Astrocyte (in vitro differentiated cells and primary cell): Measurements from ENCODE around the gene GTF2IRD1. TPM values are rescaled to one million over a fixed set of nuclear protein-coding genes. Genes with fewer than 3 reads are reported as not detected.

Experiments
- DNase-seq: peaks from one replicate; pipeline ENCODE4 v3.0.0-alpha.2; 2010; ENCODE audit warnings: low read depth
- FAIRE-seq: peaks from 2 replicates; lab custom pipeline; 2011; peaks lifted over from hg19 to GRCh38; lab: Jason Lieb, UNC
- H2AFZ ChIP-seq: 2 replicates; pipeline ENCODE4 v1.6.0; 2012; ENCODE audit warnings: low read depth, low read length, inconsistent platforms
- H3K27ac ChIP-seq: 2 replicates; pipeline ENCODE4 v1.5.1; 2011; ENCODE audit warnings: low read depth, low read length, inconsistent platforms
- H3K27me3 ChIP-seq: 2 replicates; pipeline ENCODE4 v1.6.0; 2011; ENCODE audit warnings: low read length, inconsistent platforms; ENCODE audit not compliant: insufficient read depth
- H3K36me3 ChIP-seq: 2 replicates; pipeline ENCODE4 v1.5.1; 2011; ENCODE audit warnings: low read length, inconsistent platforms; ENCODE audit not compliant: insufficient read depth
- H3K4me1 ChIP-seq: 2 replicates; pipeline ENCODE4 v1.5.1; 2011; ENCODE audit warnings: low read length, inconsistent platforms; ENCODE audit not compliant: insufficient read depth
- H3K4me2 ChIP-seq: 2 replicates; pipeline ENCODE4 v1.6.0; 2012; ENCODE audit warnings: low read length, inconsistent platforms
- H3K4me3 ChIP-seq: 2 replicates; pipeline ENCODE4 v1.5.1; 2011; ENCODE audit warnings: low read depth, mild to moderate bottlenecking, low read length, inconsistent platforms; ENCODE audit not compliant: insufficient read depth
- H3K79me2 ChIP-seq: 2 replicates; pipeline ENCODE4 v1.6.0; 2012; ENCODE audit warnings: mild to moderate bottlenecking, low read length, inconsistent platforms; ENCODE audit not compliant: insufficient read depth
- H3K9ac ChIP-seq: 2 replicates; pipeline ENCODE4 v1.6.0; 2012; ENCODE audit warnings: mild to moderate bottlenecking, low read length, inconsistent platforms
- H3K9me3 ChIP-seq: 2 replicates; pipeline ENCODE4 v1.5.1; 2012; ENCODE audit warnings: low read depth, mild to moderate bottlenecking, low read length, inconsistent platforms; ENCODE audit not compliant: insufficient read depth
- H4K20me1 ChIP-seq: 2 replicates; pipeline ENCODE4 v1.6.0; 2012; ENCODE audit warnings: low read length, inconsistent platforms; ENCODE audit not compliant: insufficient read depth
- H3K27ac Mint-ChIP-seq: one replicate; pipeline ENCODE4 v1.8.0; 2021; ENCODE audit warnings: mild to moderate bottlenecking, mixed read lengths; ENCODE audit not compliant: unreplicated experiment
- H3K27me3 Mint-ChIP-seq: one replicate; pipeline ENCODE4 v1.8.0; 2021; ENCODE audit warnings: low read depth, mixed read lengths; ENCODE audit not compliant: unreplicated experiment
- H3K36me3 Mint-ChIP-seq: one replicate; pipeline ENCODE4 v1.8.0; 2021; ENCODE audit warnings: low read depth, mixed read lengths; ENCODE audit not compliant: unreplicated experiment
- H3K4me1 Mint-ChIP-seq: one replicate; pipeline ENCODE4 v1.8.0; 2021; ENCODE audit warnings: low read depth, mixed read lengths; ENCODE audit not compliant: unreplicated experiment
- H3K4me3 Mint-ChIP-seq: one replicate; pipeline ENCODE4 v1.8.0; 2021; ENCODE audit warnings: mild to moderate bottlenecking, moderate library complexity, mixed read lengths; ENCODE audit not compliant: unreplicated experiment
- H3K9me3 Mint-ChIP-seq: one replicate; pipeline ENCODE4 v1.8.0; 2021; ENCODE audit warnings: mild to moderate bottlenecking, mixed read lengths; ENCODE audit not compliant: unreplicated experiment
- CTCF ChIP-seq: IDR thresholded peaks from 2 replicates; pipeline ENCODE4 v1.5.1; 2011; ENCODE audit warnings: low read depth, mild to moderate bottlenecking, inconsistent platforms, low read length, moderate library complexity; ENCODE audit not compliant: insufficient read depth
- EZH2 ChIP-seq: IDR thresholded peaks from 2 replicates; pipeline ENCODE4 v1.6.1; 2012; ENCODE audit warnings: mild to moderate bottlenecking, low read length, inconsistent platforms; ENCODE audit not compliant: insufficient read depth
- total RNA-seq: library from RNA; stranded (reverse); gene quantifications from 2 replicates; pipeline ENCODE4 v1.2.1, GENCODE V29; 2021

GTF2IRD1 gene
- total RNA-seq, 1 donor from 2014 or later = 19.3 TPM

GRCh38 chr7:74606909-74607510, 153.3 kb downstream of the GTF2IRD1 start:
- Mint-ChIP-seq H3K27ac (no peak overlapping the region), H3K4me1 (no peaks in the 10 kb centered on the region), H3K36me3 (peaks cover 7% of the 10 kb centered on the region), H3K9me3 (no peaks in the 10 kb centered on the region), H3K27me3 (peaks cover 4% of the 10 kb centered on the region), H3K4me3 (no peak overlapping the region)
- H3K79me2 ChIP-seq = no peaks in the 10 kb centered on the region
- TF ChIP-seq EZH2 = no peak
- TF ChIP-seq CTCF = no peak
- DNase-seq = no peak
- H3K36me3 ChIP-seq = no peaks in the 10 kb centered on the region
- H3K4me1 ChIP-seq = peaks cover 4% of the 10 kb centered on the region
- H3K9me3 ChIP-seq = no peaks in the 10 kb centered on the region
- H3K4me3 ChIP-seq = peak overlapping the region; percentile 39
- peak overlapping the region; percentile 56 for H2AFZ ChIP-seq
- H3K27me3 ChIP-seq = no peaks in the 10 kb centered on the region
- peak overlapping the region; percentile 76 for H3K4me2 ChIP-seq
- H3K9ac ChIP-seq = peak overlapping the region; percentile 14
- H4K20me1 ChIP-seq = no peaks in the 10 kb centered on the region
- FAIRE-seq = no peak
- H3K27ac ChIP-seq = no peak overlapping the region

- Mint-ChIP-seq H3K36me3 (no peaks in the 10 kb centered on the region), H3K4me1 (peaks cover 10% of the 10 kb centered on the region), H3K27ac (peak overlapping the region; percentile 95), H3K4me3 (no peak overlapping the region), H3K27me3 (peaks cover under 1% of the 10 kb centered on the region), H3K9me3 (peaks cover 2% of the 10 kb centered on the region)
- H3K27ac ChIP-seq = no peak overlapping the region
- FAIRE-seq (no peak), DNase-seq (peak; percentile 51)
- H2AFZ ChIP-seq = peak overlapping the region; percentile 48
- H3K9ac ChIP-seq = no peak overlapping the region
- H4K20me1 ChIP-seq = no peaks in the 10 kb centered on the region
- H3K79me2 ChIP-seq = no peaks in the 10 kb centered on the region
- TF ChIP-seq EZH2 = no peak
- TF ChIP-seq CTCF = no peak
- H3K27me3 ChIP-seq = no peaks in the 10 kb centered on the region
- H3K4me3 ChIP-seq = no peak overlapping the region
- no peaks in the 10 kb centered on the region for H3K36me3 ChIP-seq
- H3K4me1 ChIP-seq = peaks cover 5% of the 10 kb centered on the region
- H3K4me2 ChIP-seq = peak overlapping the region; percentile 56
- H3K9me3 ChIP-seq = no peaks in the 10 kb centered on the region
These were observed 158.5 kb downstream of the GTF2IRD1 start for GRCh38 chr7:74612015-74612829.
